ENCODE measurements around the gene DOCK2. TPM values are rescaled to one million over a fixed set of nuclear protein-coding genes. Genes with fewer than 3 reads are reported as not detected.
"Not testable (repeated sequence)": the region's sequence is repeated elsewhere in the genome, so short reads cannot be mapped to it uniquely, and the experiment has no call there.

Gene DOCK2
- total RNA-seq, 4 donors from 2014 or later: 0.32 to 5.3 (median 2.7) TPM

- in situ Hi-C loops (cut with MboI; ENCODE audit: low sequenced_read_pairs in 4 of 4) (no loop called here), intact Hi-C loops (cut with DNase I; ENCODE audit: low total_unique reads) (no loop called here)
- ATAC-seq (no peak), DNase-seq (no peak)
- Histone ChIP-seq H3K27me3 (no peaks in the 10 kb centered on the region), H3K4me1 (no peaks in the 10 kb centered on the region), H3K27ac (no peak overlapping the region), H3K4me3 (no peak overlapping the region), H3K36me3 (no peaks in the 10 kb centered on the region), H3K9me3 (no peaks in the 10 kb centered on the region)
- TF ChIP-seq POLR2A (IDR thresholded peaks at IDR 0.05): no peak
- TF ChIP-seq CTCF (IDR thresholded peaks at IDR 0.05 in 4 of 5, conservative IDR thresholded peaks at IDR 0.05 in 1 of 5): no peak
Measured at GRCh38 chr5:169946743-169947295, 309.7 kb downstream of the DOCK2 start.

- TF ChIP-seq POLR2A (IDR thresholded peaks at IDR 0.05) (no peak), CTCF (IDR thresholded peaks at IDR 0.05 in 4 of 5, conservative IDR thresholded peaks at IDR 0.05 in 1 of 5) (no peak)
- H3K36me3 ChIP-seq: no peaks in the 10 kb centered on the region
- intact Hi-C loops (cut with DNase I; ENCODE audit: low total_unique reads): no loop called here
- H3K4me1 ChIP-seq: no peaks in the 10 kb centered on the region
- no peak overlapping the region for H3K4me3 ChIP-seq
- DNase-seq: no peak
- in situ Hi-C loops (cut with MboI; ENCODE audit: low sequenced_read_pairs in 4 of 4): no loop called here
- ATAC-seq: no peak
- no peaks in the 10 kb centered on the region for H3K27me3 ChIP-seq
- no peaks in the 10 kb centered on the region for H3K9me3 ChIP-seq
- no peak overlapping the region for H3K27ac ChIP-seq
Measured at GRCh38 chr5:169950333-169950732, 313.3 kb downstream of the DOCK2 start.

GRCh38 chr5:169953196-169953595 is 316.1 kb downstream of the DOCK2 start:
- H3K27ac ChIP-seq; H3K36me3 ChIP-seq; H3K9me3 ChIP-seq; H3K4me1 ChIP-seq; H3K27me3 ChIP-seq; in situ Hi-C loops (cut with MboI; ENCODE audit: low sequenced_read_pairs in 4 of 4); intact Hi-C loops (cut with DNase I; ENCODE audit: low total_unique reads); DNase-seq; H3K4me3 ChIP-seq; ATAC-seq: not testable (repeated sequence)

GRCh38 chr5:169954786-169955185 is 317.7 kb downstream of the DOCK2 start:
- in situ Hi-C loops (cut with MboI; ENCODE audit: low sequenced_read_pairs in 4 of 4): no loop called here
- Histone ChIP-seq H3K9me3 (no peaks in the 10 kb centered on the region), H3K4me1 (no peaks in the 10 kb centered on the region), H3K27ac (no peak overlapping the region), H3K36me3 (no peaks in the 10 kb centered on the region), H3K27me3 (no peaks in the 10 kb centered on the region), H3K4me3 (no peak overlapping the region)
- ATAC-seq (no peak), DNase-seq (no peak)
- intact Hi-C loops (cut with DNase I; ENCODE audit: low total_unique reads): no loop called here
- TF ChIP-seq POLR2A (IDR thresholded peaks at IDR 0.05): no peak
- no peak for TF ChIP-seq CTCF (IDR thresholded peaks at IDR 0.05 in 4 of 5, conservative IDR thresholded peaks at IDR 0.05 in 1 of 5)

- Histone ChIP-seq H3K4me3 (no peak overlapping the region), H3K36me3 (no peaks in the 10 kb centered on the region), H3K9me3 (no peaks in the 10 kb centered on the region), H3K27ac (no peak overlapping the region), H3K27me3 (no peaks in the 10 kb centered on the region), H3K4me1 (no peaks in the 10 kb centered on the region)
- TF ChIP-seq CTCF (IDR thresholded peaks at IDR 0.05 in 4 of 5, conservative IDR thresholded peaks at IDR 0.05 in 1 of 5) (no peak), POLR2A (IDR thresholded peaks at IDR 0.05) (no peak)
- ATAC-seq (no peak), DNase-seq (no peak)
- intact Hi-C loops (cut with DNase I; ENCODE audit: low total_unique reads) (no loop called here), in situ Hi-C loops (cut with MboI; ENCODE audit: low sequenced_read_pairs in 4 of 4) (no loop called here)
Measured at GRCh38 chr5:169956126-169956525, 319.1 kb downstream of the DOCK2 start.
